BJ (cell line): Measurements from ENCODE around the gene TTC36. TPM values are rescaled to one million over a fixed set of nuclear protein-coding genes. Genes with fewer than 3 reads are reported as not detected.

ENCODE experiments used
- CTCF ChIA-PET: fragments of 350-600 bp; formaldehyde crosslinking; extraction: SDS; loops from one replicate; lab custom pipeline; 2021; ENCODE audit warnings: antibody characterized with exemption, inconsistent platforms; lab: Yijun Ruan, JAX
- POLR2A ChIA-PET: fragments of 300-600 bp; sonication (Branson Sonifier 250); formaldehyde crosslinking; extraction: SDS; loops from one replicate; lab custom pipeline; 2021; ENCODE audit warnings: antibody characterized with exemption; lab: Charles Lee
- DNase-seq: peaks from one replicate; pipeline ENCODE4 v3.0.0-alpha.2; 2011; ENCODE audit warnings: low read depth
- H3K27me3 ChIP-seq: 2 replicates; pipeline ENCODE4 v1.6.0; 2011; ENCODE audit warnings: low read length; ENCODE audit not compliant: control insufficient read depth, insufficient read depth
- H3K36me3 ChIP-seq: 2 replicates; pipeline ENCODE4 v1.5.1; 2011; ENCODE audit warnings: low read length; ENCODE audit not compliant: control insufficient read depth, insufficient read depth
- H3K4me3 ChIP-seq: 2 replicates; pipeline ENCODE4 v1.5.1; 2011; ENCODE audit warnings: low read depth, mild to moderate bottlenecking, control low read depth, low read length
- CTCF ChIP-seq: IDR thresholded peaks from 2 replicates; pipeline ENCODE4 v1.5.1; 2011; ENCODE audit warnings: low read depth, mild to moderate bottlenecking, control low read depth, inconsistent platforms, low read length, moderate library complexity; ENCODE audit not compliant: insufficient read depth
- polyA plus RNA-seq: library from polyadenylated mRNA; depleted of rRNA; stranded (reverse); fragments of >200 nt; gene quantifications from 2 replicates; pipeline ENCODE4 v1.2.3, GENCODE V29; 2011

Gene TTC36
- polyA plus RNA-seq, 1 experiment, result not detected

DNA sequence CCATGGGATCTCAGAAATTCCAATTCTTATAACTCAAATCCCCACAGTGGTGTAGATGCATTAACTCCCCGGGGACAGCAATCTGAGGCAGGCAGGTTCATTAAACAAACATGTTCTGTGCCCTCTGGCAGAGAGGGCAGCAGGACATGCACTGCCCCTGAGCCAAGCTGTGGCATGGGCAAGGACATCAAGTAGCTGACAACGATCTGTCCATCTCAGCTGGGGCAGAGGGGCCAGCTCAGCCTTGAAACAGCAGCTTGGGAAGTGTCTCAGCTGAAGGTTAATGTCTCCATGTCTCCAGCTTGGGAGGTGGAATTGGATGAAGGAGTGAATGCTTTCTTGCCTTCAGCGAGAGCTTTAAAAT lies 17.4 kb downstream of the TTC36 start:
- POLR2A ChIA-PET, result no interaction called here
- CTCF ChIA-PET, result no interaction called here

GRCh38 chr11:118545533-118545932 lies 18.3 kb downstream of the TTC36 start:
- no peak for DNase-seq
- CTCF ChIA-PET, result no interaction called here
- Histone ChIP-seq H3K27me3 (no peaks in the 10 kb centered on the region), H3K36me3 (peaks cover 5% of the 10 kb centered on the region), H3K4me3 (no peak overlapping the region)
- TF ChIP-seq CTCF, result no peak
- POLR2A ChIA-PET, result no interaction called here

More for the DNA sequence above, 17.4 kb downstream of the TTC36 start:
- TF ChIP-seq CTCF, result no peak
- no peak overlapping the region for H3K4me3 ChIP-seq
- H3K27me3 ChIP-seq, result no peaks in the 10 kb centered on the region
- H3K36me3 ChIP-seq, result peaks cover 5% of the 10 kb centered on the region
- DNase-seq, result no peak

DNA sequence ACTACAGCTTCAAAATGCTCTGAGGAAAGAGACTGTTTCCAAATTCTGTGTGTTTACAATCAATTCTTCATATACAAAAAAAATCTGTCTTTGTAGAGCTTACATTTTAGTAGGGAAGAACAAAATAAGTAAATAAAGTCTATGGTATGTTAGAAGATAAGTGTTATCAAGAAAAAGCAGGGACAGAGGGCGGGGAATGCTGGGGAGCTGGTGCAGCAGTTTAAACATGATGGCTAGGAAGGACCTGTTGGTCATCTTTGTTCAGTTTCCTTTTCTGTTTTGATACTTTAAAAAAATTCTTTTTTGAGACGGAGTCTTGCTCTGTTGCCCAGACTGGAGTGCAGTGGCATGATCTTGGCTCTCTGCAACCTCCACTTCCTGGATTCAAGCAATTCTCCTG lies 19.9 kb downstream of the TTC36 start:
- H3K27me3 ChIP-seq, result no peaks in the 10 kb centered on the region
- DNase-seq, result no peak
- TF ChIP-seq CTCF, result no peak
- POLR2A ChIA-PET, result no interaction called here
- H3K36me3 ChIP-seq, result peaks cover 5% of the 10 kb centered on the region
- H3K4me3 ChIP-seq, result no peak overlapping the region
- CTCF ChIA-PET, result no interaction called here

DNA sequence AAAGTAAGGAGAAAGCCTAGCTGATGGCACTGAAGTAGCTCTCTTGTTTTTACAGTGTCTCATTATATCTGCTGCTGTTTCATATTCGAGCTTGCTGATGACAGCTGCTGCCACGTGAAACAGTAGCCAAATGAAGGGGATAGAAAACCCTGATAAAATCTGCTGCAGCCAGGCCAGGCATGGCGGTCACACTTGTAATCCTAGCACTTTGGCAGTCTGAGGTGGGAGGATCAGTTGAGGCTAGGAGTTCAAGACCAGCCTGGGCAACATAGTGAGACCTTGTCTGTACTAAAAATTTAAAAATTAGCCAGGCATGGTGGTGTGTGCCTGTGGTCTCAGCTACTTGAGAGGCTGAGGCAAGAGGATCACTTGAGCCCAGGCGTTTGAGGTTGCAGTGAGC lies 25.1 kb downstream of the TTC36 start:
- ChIA-PET POLR2A (no interaction called here), CTCF (no interaction called here)
- DNase-seq, result no peak
- H3K4me3 ChIP-seq, result no peak overlapping the region
- no peaks in the 10 kb centered on the region for H3K27me3 ChIP-seq
- H3K36me3 ChIP-seq, result peaks cover 4% of the 10 kb centered on the region
- TF ChIP-seq CTCF, result no peak

GRCh38 chr11:118560806-118561205 lies 33.5 kb downstream of the TTC36 start:
- CTCF ChIA-PET, result no interaction called here
- DNase-seq, result no peak

More at GRCh38 chr11:118560806-118561205, 33.5 kb downstream of the TTC36 start:
- POLR2A ChIA-PET, result no interaction called here
- Histone ChIP-seq H3K4me3 (no peak overlapping the region), H3K36me3 (peaks cover 4% of the 10 kb centered on the region; the same call in 1 of the 2 replicates), H3K27me3 (no peaks in the 10 kb centered on the region)
- no peak for TF ChIP-seq CTCF
